Measurements from ENCODE around the gene BCL2L13.
"Not testable (repeated sequence)": the region's sequence is repeated elsewhere in the genome, so short reads cannot be mapped to it uniquely, and the experiment has no call there.

- not testable (repeated sequence) for TF ChIP-seq CTCF, POLR2A (IDR thresholded peaks at IDR 0.05)
Observed at GRCh38 chr22:17642357-17642756, 3.8 kb downstream of the BCL2L13 start.

Measured in thyroid gland (tissue), 4 donors.